Lower leg skin (tissue), 3 donors: Measurements from ENCODE around the gene TTLL5.

Experiments
- POLR2A ChIP-seq, 2 donors: fragments of 450-650 bp; IDR thresholded peaks; one replicate each; pipeline ENCODE4 v1.6.1; 2016 to 2017; ENCODE audit warnings: antibody characterized with exemption in 2 of 2, mild to moderate bottlenecking in 1 of 2, moderate library complexity in 1 of 2
- TF ChIP-seq, protein P1 (sequence below), 3 donors: fragments of 450-650 bp; IDR thresholded peaks; one replicate each; pipeline ENCODE4 v1.5.1; 2016; ENCODE audit warnings: antibody characterized with exemption in 3 of 3, mild to moderate bottlenecking in 3 of 3, moderate library complexity in 2 of 3

DNA sequence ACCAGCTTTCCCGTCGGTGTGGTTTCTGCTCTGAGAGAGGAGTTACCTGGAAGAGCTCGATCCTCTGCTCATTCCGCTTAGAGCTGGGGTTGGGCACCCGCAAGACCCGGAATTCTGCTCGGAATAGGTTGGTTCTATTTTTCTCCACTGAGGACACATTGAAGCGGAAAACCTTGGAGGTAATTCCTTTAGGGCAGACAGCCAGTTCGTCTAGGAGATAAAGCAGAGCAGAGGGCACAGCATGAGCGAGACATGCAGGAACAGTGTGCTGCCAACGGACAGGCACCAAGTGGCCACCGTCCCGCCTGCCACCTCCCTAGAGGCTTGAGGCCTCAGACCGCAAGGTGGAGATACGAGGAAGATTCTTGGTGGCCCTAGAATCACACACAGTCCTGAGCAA is 310.5 kb downstream of the TTLL5 start:
- TF ChIP-seq, protein P1, sequence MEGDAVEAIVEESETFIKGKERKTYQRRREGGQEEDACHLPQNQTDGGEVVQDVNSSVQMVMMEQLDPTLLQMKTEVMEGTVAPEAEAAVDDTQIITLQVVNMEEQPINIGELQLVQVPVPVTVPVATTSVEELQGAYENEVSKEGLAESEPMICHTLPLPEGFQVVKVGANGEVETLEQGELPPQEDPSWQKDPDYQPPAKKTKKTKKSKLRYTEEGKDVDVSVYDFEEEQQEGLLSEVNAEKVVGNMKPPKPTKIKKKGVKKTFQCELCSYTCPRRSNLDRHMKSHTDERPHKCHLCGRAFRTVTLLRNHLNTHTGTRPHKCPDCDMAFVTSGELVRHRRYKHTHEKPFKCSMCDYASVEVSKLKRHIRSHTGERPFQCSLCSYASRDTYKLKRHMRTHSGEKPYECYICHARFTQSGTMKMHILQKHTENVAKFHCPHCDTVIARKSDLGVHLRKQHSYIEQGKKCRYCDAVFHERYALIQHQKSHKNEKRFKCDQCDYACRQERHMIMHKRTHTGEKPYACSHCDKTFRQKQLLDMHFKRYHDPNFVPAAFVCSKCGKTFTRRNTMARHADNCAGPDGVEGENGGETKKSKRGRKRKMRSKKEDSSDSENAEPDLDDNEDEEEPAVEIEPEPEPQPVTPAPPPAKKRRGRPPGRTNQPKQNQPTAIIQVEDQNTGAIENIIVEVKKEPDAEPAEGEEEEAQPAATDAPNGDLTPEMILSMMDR (IDR thresholded peaks at IDR 0.05) = no peak
- no peak for TF ChIP-seq POLR2A (IDR thresholded peaks at IDR 0.05)
